Brain microvascular endothelial cell (primary cell): Measurements from ENCODE around the gene OR6N1.

Source experiments
- DNase-seq: peaks from one replicate; pipeline ENCODE4 v3.0.0-alpha.2; 2020
- H3K27ac ChIP-seq: fragments of 250-450 bp; sonication (Bioruptor Pico); 2 replicates; pipeline ENCODE4 v1.5.1; 2020; ENCODE audit warnings: mild to moderate bottlenecking, moderate library complexity
- H3K27me3 ChIP-seq: fragments of 250-450 bp; sonication (Bioruptor Pico); replicated peaks from 2 replicates; pipeline ENCODE4 v1.5.1; 2020; ENCODE audit warnings: mild to moderate bottlenecking
- H3K36me3 ChIP-seq: fragments of 250-450 bp; sonication (Bioruptor Pico); replicated peaks from 2 replicates; pipeline ENCODE4 v1.5.1; 2020; ENCODE audit warnings: mild to moderate bottlenecking
- H3K4me3 ChIP-seq: 2 replicates; pipeline ENCODE4 v1.5.1; 2011; ENCODE audit warnings: low read depth, mild to moderate bottlenecking, control low read depth, low read length, moderate library complexity
- in situ Hi-C: cut with HindIII; loops from 2 replicates; pipeline ENCODE4 v1.10.0; 2017; ENCODE audit warnings: low sequenced_read_pairs, low pct_ligation_motif_present
- TF ChIP-seq, protein P1 (sequence below): IDR thresholded peaks from 2 replicates; pipeline ENCODE4 v1.5.1; 2011; ENCODE audit warnings: low read depth, mild to moderate bottlenecking, moderate library complexity, low read length, control low read depth, inconsistent platforms; ENCODE audit errors: missing control alignments

OR6N1 gene

DNA sequence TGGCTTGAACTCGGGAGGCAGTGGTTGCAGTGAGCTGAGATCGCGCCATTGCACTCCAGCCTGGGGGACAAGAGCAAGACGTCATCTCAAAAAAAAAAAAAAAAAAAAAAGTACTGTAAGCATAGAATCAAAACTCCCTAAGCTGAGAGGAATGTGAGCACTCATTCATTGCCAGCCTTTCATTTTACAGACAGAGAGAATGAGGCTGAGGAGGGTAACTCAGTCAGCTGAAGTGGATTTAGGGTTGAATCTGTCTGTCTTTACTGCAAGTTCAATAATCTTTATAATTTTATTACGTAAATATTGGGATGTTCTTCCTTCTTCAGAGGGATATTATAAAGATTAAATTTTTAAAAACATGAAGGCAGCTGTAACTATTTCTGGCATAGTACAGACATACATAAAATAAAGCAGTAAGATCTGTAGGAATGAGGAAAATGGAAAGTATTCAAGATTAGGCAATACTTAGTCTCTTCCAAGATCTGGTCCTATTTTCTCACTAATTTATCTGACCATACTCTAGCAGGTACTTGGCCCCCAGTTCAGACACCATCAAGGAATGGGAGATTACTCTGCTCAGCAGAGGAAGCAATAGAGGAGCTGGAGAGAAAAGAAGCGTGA is 35.0 kb upstream of the OR6N1 start:
- DNase-seq = no peak
- no peaks in the 10 kb centered on the region for H3K27me3 ChIP-seq
- H3K36me3 ChIP-seq = no peaks in the 10 kb centered on the region
- H3K27ac ChIP-seq = no peak overlapping the region
- H3K4me3 ChIP-seq = no peak overlapping the region
- in situ Hi-C loops = no loop called here
- TF ChIP-seq, protein P1, sequence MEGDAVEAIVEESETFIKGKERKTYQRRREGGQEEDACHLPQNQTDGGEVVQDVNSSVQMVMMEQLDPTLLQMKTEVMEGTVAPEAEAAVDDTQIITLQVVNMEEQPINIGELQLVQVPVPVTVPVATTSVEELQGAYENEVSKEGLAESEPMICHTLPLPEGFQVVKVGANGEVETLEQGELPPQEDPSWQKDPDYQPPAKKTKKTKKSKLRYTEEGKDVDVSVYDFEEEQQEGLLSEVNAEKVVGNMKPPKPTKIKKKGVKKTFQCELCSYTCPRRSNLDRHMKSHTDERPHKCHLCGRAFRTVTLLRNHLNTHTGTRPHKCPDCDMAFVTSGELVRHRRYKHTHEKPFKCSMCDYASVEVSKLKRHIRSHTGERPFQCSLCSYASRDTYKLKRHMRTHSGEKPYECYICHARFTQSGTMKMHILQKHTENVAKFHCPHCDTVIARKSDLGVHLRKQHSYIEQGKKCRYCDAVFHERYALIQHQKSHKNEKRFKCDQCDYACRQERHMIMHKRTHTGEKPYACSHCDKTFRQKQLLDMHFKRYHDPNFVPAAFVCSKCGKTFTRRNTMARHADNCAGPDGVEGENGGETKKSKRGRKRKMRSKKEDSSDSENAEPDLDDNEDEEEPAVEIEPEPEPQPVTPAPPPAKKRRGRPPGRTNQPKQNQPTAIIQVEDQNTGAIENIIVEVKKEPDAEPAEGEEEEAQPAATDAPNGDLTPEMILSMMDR = no peak

DNA sequence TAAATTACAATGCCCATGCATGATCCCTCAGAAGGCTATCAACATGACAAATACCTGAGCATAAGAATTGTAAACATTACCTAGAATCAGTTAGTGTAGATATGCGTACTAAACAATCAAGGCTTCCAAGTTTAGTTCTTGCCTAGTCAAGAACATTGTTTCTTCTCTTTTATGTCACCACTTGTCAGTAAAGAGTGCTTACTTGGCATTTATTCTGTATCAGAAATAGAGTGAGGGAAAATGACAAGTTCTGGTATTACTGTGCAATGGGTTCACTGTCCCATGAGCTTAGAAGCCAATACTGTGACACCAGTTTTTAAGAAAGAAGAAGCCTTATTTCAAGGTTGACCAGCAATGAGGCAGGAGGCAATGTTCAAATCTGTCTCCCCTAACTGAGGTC is 31.7 kb upstream of the OR6N1 start:
- Histone ChIP-seq H3K27ac (no peak overlapping the region), H3K27me3 (no peaks in the 10 kb centered on the region), H3K36me3 (no peaks in the 10 kb centered on the region), H3K4me3 (no peak overlapping the region)
- in situ Hi-C loops = no loop called here
- TF ChIP-seq, protein P1 = no peak
- no peak for DNase-seq

DNA sequence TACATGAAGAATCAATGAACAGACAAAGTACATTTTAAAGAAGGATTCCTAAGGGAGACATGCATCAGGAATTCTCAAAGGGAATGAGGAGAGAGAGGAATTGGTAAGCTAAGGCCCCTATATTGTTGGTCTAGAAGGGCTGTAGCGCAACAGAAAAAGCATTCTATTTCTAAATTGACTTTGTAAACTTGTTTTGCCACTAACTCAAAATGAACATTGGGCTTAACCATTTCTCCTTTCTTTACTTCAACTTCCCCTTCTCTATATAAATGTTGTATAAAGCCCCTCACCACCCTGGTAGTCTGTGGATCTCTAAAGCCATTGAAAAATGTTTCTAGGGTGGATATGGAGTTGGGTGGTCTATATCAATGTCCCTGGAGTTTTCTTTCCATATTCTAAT is 29.4 kb upstream of the OR6N1 start:
- DNase-seq = no peak
- H3K27ac ChIP-seq = no peak overlapping the region
- TF ChIP-seq, protein P1 = no peak
- no peaks in the 10 kb centered on the region for H3K27me3 ChIP-seq
- no peak overlapping the region for H3K4me3 ChIP-seq
- in situ Hi-C loops = no loop called here
- no peaks in the 10 kb centered on the region for H3K36me3 ChIP-seq

DNA sequence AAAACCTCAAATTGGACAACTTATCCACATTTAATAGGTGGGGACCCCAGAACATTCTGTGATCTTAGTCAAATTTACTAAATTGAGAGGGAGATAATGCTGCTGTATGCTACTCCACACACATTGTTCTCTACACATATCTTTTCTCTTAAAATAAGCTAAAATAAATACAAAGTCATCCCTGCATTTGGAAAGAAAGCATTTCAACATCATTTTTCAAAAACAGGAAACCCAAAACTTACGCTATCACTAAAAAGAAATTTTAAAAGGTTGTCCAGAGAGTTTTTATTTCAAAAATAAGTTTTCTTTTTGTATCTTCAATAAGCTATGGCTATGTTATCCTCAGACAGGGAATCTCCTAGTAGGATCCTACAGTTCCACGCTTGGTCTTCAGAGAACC is 28.5 kb upstream of the OR6N1 start:
- Histone ChIP-seq H3K4me3 (no peak overlapping the region), H3K27me3 (no peaks in the 10 kb centered on the region), H3K27ac (no peak overlapping the region), H3K36me3 (no peaks in the 10 kb centered on the region)
- in situ Hi-C loops = no loop called here
- TF ChIP-seq, protein P1 = no peak
- DNase-seq = no peak

DNA sequence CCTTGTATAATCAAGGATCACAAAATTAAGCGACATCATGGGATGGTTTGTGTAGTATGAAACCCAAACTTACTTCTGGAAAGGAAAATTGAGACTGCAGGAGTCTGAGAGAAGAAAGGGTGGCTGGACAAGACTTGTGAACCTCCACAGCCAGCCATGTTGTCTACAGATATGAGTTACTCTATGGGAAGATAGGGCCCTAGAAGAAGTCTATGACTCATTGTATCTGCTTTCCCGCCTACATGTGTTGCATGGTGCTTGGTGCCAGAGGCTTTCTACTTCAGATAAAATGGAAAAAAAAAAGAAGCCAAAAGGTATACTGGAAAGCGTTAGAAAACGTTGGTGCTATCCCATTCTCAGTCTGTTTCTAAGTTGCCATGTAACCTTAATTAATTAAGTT is 27.7 kb upstream of the OR6N1 start:
- TF ChIP-seq, protein P1 = no peak
- Histone ChIP-seq H3K4me3 (no peak overlapping the region), H3K27me3 (no peaks in the 10 kb centered on the region), H3K27ac (no peak overlapping the region), H3K36me3 (no peaks in the 10 kb centered on the region)
- in situ Hi-C loops = no loop called here
- DNase-seq = no peak

DNA sequence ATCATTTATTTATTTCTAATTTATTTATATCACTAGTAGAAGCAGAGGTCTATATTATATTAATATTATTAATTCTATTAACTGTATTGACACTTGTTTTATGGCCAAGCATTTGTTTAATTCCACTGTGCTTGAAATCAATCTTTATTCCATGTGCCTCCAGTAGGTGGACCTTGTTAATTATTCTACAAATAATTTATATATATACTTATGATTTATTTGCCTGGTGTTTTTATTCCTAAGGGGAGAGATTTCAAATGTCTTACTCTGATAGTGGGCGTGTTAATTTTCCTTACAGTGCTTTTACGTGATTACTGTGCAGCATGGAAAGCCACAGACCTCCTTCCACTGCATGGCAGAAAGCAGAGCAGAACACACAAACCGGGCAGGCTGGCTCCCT is 26.5 kb upstream of the OR6N1 start:
- no peaks in the 10 kb centered on the region for H3K36me3 ChIP-seq
- no peak overlapping the region for H3K4me3 ChIP-seq
- no peak overlapping the region for H3K27ac ChIP-seq
- TF ChIP-seq, protein P1 = no peak
- in situ Hi-C loops = no loop called here
- DNase-seq = no peak
- no peaks in the 10 kb centered on the region for H3K27me3 ChIP-seq
